CD4-positive, CD25-positive, alpha-beta regulatory T cell (primary cell): ENCODE results near the gene CPSF7. TPM values are rescaled to one million over a fixed set of nuclear protein-coding genes. Genes with fewer than 3 reads are reported as not detected.

Experiments used
- ATAC-seq, 2 donors: fragments of 150-1000 bp; cut with Tn5 transposase; one replicate each; pipeline ENCODE4 v1.10.0; 2021; ENCODE audit warnings: low read depth in 2 of 2, moderate number of reproducible peaks in 2 of 2, moderate library complexity in 1 of 2
- DNase-seq, 3 donors: peaks; one replicate each; pipeline versions ENCODE4 v3.0.0 to v3.0.0-alpha.2; 2012 to 2022; ENCODE audit warnings: mixed read lengths in 1 of 3
- H3K27ac ChIP-seq: one replicate; pipeline ENCODE4 v1.7.0; 2013; ENCODE audit warnings: mild to moderate bottlenecking, low read length; ENCODE audit not compliant: insufficient read depth, poor library complexity, severe bottlenecking
- H3K27me3 ChIP-seq: one replicate; pipeline ENCODE4 v1.7.0; 2013; ENCODE audit warnings: low read length; ENCODE audit not compliant: control insufficient read depth, insufficient read depth
- H3K36me3 ChIP-seq: one replicate; pipeline ENCODE4 v1.7.0; 2013; ENCODE audit warnings: mild to moderate bottlenecking, low read length, moderate library complexity; ENCODE audit not compliant: control insufficient read depth, insufficient read depth
- H3K4me1 ChIP-seq: 2 replicates; pipeline ENCODE4 v1.7.0; 2013; ENCODE audit warnings: mild to moderate bottlenecking, low read length; ENCODE audit not compliant: insufficient read depth, control insufficient read depth, poor library complexity, severe bottlenecking
- H3K4me3 ChIP-seq: one replicate; pipeline ENCODE4 v1.7.0; 2013; ENCODE audit warnings: low read depth, mild to moderate bottlenecking, low read length, moderate library complexity
- H3K9me3 ChIP-seq, 2 experiments: 1 replicate in 1 of 2; 2 replicates in 1 of 2; pipeline ENCODE4 v1.7.0; 2013; ENCODE audit warnings: low read length in 2 of 2, mild to moderate bottlenecking in 1 of 2, moderate library complexity in 1 of 2; ENCODE audit not compliant: control insufficient read depth in 2 of 2
- H3K27ac Mint-ChIP-seq, 3 donors: one replicate each; pipeline ENCODE4 v1.8.0; 2020 to 2022; ENCODE audit warnings: mild to moderate bottlenecking in 3 of 3, mixed read lengths in 3 of 3, moderate library complexity in 2 of 3
- H3K27me3 Mint-ChIP-seq: one replicate; pipeline ENCODE4 v1.8.0; 2022; ENCODE audit warnings: mild to moderate bottlenecking, mixed read lengths
- H3K36me3 Mint-ChIP-seq: one replicate; pipeline ENCODE4 v1.8.0; 2020; ENCODE audit warnings: mixed read lengths
- H3K4me1 Mint-ChIP-seq, 4 donors: one replicate each; pipeline ENCODE4 v1.8.0; 2020 to 2022; ENCODE audit warnings: mixed read lengths in 4 of 4, mild to moderate bottlenecking in 1 of 4
- H3K4me3 Mint-ChIP-seq, 4 donors: one replicate each; pipeline ENCODE4 v1.8.0; 2020 to 2022; ENCODE audit warnings: mild to moderate bottlenecking in 4 of 4, mixed read lengths in 4 of 4, moderate library complexity in 3 of 4
- H3K9me3 Mint-ChIP-seq, 7 donors: one replicate each; pipeline ENCODE4 v1.8.0; 2020 to 2022; ENCODE audit warnings: mixed read lengths in 7 of 7, mild to moderate bottlenecking in 3 of 7, moderate library complexity in 2 of 7
- polyA plus RNA-seq, 4 donors: library from polyadenylated mRNA; unstranded; fragments of 300-500 nt; fragmentation: Illumina TruSeq; gene quantifications; one replicate each; pipeline ENCODE4 v1.2.3, GENCODE V29; 2021
- total RNA-seq: library from RNA; stranded (reverse); gene quantifications from one replicate; pipeline ENCODE4 v1.2.3, GENCODE V29; 2022

Gene CPSF7
- total and polyA plus RNA-seq, 5 donors from 2014 or later, result 23.5 to 111 (median 26.0) TPM

DNA sequence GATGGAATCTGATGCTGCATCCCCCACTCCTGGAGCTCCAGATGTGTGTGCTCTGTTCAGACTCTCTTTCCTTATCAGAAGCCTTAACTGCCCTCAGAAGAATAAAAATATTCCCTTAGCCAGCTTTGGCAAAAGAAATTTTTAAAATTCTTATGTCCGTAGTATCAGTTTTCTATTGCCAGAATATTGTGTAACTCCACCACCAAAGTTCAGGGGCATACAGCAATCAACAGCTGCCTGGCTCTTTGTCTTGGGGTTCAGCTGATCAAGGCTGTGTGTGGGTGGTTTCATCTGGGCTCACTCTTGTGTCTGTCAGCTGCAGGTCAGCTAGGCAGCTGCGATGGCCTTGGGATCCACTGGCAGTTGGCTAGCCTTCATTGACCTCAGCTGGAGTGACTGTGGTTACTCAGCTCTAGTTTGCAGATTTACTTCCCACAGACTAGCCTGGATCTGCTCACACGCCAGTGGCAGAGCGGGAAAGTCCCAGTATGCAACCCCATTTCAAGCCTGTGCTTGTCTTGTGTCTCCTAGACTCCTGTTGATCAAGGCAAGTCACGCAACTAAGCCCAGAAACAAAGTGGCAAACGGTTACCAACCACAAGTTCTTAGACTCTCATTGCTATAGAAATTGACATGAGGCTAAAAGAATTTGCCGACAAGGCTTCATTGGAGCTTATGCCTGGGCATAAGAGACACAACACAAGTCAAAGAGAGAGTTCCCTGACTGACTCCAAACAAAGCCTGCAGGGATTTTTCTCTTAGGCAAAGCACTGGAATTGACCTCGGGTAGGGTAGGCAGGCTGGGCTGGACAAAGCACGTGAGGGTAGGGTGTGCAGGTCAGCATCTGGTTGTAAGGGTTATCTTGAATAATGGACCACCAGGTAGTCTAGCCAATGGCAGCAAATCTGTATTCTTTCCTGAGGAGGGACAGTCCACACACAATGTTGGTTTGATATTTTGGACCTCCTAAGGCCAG is 60.1 kb downstream of the CPSF7 start:
- Mint-ChIP-seq H3K9me3 (no peaks in the 10 kb centered on the region), H3K27me3 (no peaks in the 10 kb centered on the region), H3K4me3 (peak overlapping the region in 1 of 4 donors; percentile 32), H3K36me3 (peaks cover 27% of the 10 kb centered on the region), H3K27ac (peak overlapping the region in 1 of 3 donors; percentile 12), H3K4me1 (peaks cover 0 to 5% (median under 1%) of the 10 kb centered on the region in 4 donors)
- Histone ChIP-seq H3K36me3 (peaks cover 50% of the 10 kb centered on the region), H3K27ac (no peak overlapping the region), H3K4me1 (no peaks in the 10 kb centered on the region), H3K27me3 (no peaks in the 10 kb centered on the region), H3K4me3 (no peak overlapping the region), H3K9me3 (no peaks in the 10 kb centered on the region)
- no peak for DNase-seq
- ATAC-seq, result no peak

DNA sequence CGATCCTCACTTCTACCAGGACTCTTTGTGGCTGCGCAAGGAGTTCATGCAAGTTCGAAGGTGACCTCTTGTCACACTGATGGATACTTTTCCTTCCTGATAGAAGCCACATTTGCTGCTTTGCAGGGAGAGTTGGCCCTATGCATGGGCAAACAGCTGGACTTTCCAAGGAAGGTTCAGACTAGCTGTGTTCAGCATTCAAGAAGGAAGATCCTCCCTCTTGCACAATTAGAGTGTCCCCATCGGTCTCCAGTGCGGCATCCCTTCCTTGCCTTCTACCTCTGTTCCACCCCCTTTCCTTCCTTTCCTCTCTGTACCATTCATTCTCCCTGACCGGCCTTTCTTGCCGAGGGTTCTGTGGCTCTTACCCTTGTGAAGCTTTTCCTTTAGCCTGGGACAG is 61.1 kb downstream of the CPSF7 start:
- H3K27me3 ChIP-seq, result no peaks in the 10 kb centered on the region
- peaks cover 3% of the 10 kb centered on the region for H3K4me1 ChIP-seq
- Mint-ChIP-seq H3K27ac (peak overlapping the region in 2 of 3 donors; percentile 59 to 60), H3K27me3 (no peaks in the 10 kb centered on the region), H3K36me3 (peaks cover 27% of the 10 kb centered on the region), H3K9me3 (no peaks in the 10 kb centered on the region), H3K4me1 (peaks cover 2 to 10% (median 4%) of the 10 kb centered on the region in 4 donors), H3K4me3 (peak overlapping the region in 2 of 4 donors; percentile 10 to 79)
- H3K27ac ChIP-seq, result no peak overlapping the region
- H3K36me3 ChIP-seq, result peaks cover 59% of the 10 kb centered on the region
- DNase-seq (no peak), ATAC-seq (no peak)
- no peak overlapping the region for H3K4me3 ChIP-seq
- no peaks in the 10 kb centered on the region for H3K9me3 ChIP-seq

DNA sequence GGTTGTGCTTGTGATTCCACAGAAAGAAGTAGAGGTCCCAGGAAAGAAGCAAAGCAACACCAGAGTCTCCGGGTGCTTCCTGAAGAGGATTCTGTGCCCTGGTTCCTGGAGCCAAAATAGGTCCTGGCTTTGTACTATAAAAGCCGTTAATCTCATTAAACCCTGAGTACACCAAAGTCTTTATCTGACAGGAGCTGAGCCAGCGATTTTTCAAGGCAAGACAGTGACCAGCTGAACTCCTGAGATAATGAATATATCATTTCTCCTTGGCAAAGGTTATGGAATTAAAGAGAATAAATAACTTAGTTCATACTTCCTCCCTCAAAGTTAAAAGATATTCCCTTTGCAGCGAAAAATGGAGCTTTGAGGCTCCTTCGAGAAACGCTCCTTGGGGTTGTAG is 62.4 kb downstream of the CPSF7 start:
- Mint-ChIP-seq H3K27me3 (no peaks in the 10 kb centered on the region), H3K4me3 (no peak overlapping the region), H3K36me3 (peaks cover 31% of the 10 kb centered on the region), H3K9me3 (no peaks in the 10 kb centered on the region), H3K27ac (no peak overlapping the region), H3K4me1 (peaks cover 13 to 17% (median 16%) of the 10 kb centered on the region in 4 donors)
- Histone ChIP-seq H3K9me3 (no peaks in the 10 kb centered on the region), H3K36me3 (peaks cover 59% of the 10 kb centered on the region), H3K4me1 (peaks cover 13% of the 10 kb centered on the region), H3K4me3 (no peak overlapping the region), H3K27me3 (no peaks in the 10 kb centered on the region), H3K27ac (no peak overlapping the region)
- ATAC-seq, result no peak
- DNase-seq, result no peak

DNA sequence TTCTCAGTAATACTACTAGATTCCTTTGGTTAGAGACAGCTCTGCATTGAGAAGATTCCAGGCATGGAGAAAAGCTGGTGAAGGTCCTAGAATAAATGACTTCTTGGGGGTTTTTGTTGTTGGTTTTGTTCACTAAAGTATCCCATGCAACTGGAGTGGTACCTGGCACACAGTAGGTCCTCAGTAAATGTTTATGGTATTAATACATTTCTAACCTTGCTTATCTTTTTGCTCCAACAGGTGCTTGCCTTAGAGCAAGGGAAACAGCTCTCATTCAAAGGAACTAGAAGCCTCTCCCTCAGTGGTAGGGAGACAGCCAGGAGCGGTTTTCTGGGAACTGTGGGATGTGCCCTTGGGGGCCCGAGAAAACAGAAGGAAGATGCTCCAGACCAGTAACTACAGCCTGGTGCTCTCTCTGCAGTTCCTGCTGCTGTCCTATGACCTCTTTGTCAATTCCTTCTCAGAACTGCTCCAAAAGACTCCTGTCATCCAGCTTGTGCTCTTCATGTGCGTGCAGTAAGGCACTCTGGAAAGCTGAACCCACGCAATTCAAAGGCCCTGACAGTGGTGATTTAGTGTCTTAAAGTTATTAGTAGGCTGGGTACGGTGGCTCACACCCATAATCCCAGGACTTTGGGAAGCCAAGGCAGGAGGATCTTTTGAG is 65.6 kb downstream of the CPSF7 start:
- H3K4me1 Mint-ChIP-seq, result peaks cover 15 to 45% (median 33%) of the 10 kb centered on the region in 4 donors
- no peak overlapping the region for H3K4me3 ChIP-seq
- peak overlapping the region in 2 of 3 donors; percentile 74 to 100 for H3K27ac Mint-ChIP-seq
- no peaks in the 10 kb centered on the region for H3K27me3 Mint-ChIP-seq
- H3K9me3 ChIP-seq, result no peaks in the 10 kb centered on the region
- peak overlapping the region; percentile 86 to 99 (median 98) for H3K4me3 Mint-ChIP-seq
- DNase-seq (no peak), ATAC-seq (no peak)
- H3K36me3 ChIP-seq, result peaks cover 43% of the 10 kb centered on the region
- H3K27ac ChIP-seq, result no peak overlapping the region
- no peaks in the 10 kb centered on the region for H3K9me3 Mint-ChIP-seq
- peaks cover 23% of the 10 kb centered on the region for H3K36me3 Mint-ChIP-seq
- peaks cover 26% of the 10 kb centered on the region for H3K4me1 ChIP-seq
- no peaks in the 10 kb centered on the region for H3K27me3 ChIP-seq

DNA sequence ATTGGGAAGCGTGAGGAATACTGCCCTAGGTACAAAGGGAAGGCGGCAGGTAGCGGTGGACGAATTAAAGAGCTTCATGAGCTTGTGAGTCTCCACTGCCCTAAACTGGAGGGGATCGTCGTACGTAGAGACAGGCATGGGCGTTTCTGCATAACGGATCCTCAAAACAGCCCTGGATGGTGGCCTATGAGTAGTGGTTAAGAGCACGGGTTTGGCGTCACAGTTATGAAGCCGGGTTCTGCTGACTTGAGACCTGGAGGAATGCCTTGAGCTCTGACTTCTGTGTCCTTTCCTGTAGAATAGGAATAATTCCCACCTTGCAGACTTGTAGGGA is 67.3 kb downstream of the CPSF7 start:
- peaks cover 29% of the 10 kb centered on the region for H3K36me3 ChIP-seq
- H3K9me3 ChIP-seq, result no peaks in the 10 kb centered on the region
- H3K4me1 Mint-ChIP-seq, result peaks cover 15 to 46% (median 35%) of the 10 kb centered on the region in 4 donors
- no peaks in the 10 kb centered on the region for H3K27me3 Mint-ChIP-seq
- H3K9me3 Mint-ChIP-seq, result no peaks in the 10 kb centered on the region
- peak overlapping the region; percentile 98 to 100 (median 100) for H3K27ac Mint-ChIP-seq
- peak overlapping the region; percentile 98 for H3K27ac ChIP-seq
- ATAC-seq (peak; percentile 26 to 32), DNase-seq (peak; percentile 13 to 71 (median 61))
- H3K4me3 Mint-ChIP-seq, result peak overlapping the region; percentile 98 to 99 (median 98)
- peaks cover 12% of the 10 kb centered on the region for H3K36me3 Mint-ChIP-seq
- peaks cover 26% of the 10 kb centered on the region for H3K4me1 ChIP-seq
- peak overlapping the region; percentile 96 for H3K4me3 ChIP-seq
- no peaks in the 10 kb centered on the region for H3K27me3 ChIP-seq

DNA sequence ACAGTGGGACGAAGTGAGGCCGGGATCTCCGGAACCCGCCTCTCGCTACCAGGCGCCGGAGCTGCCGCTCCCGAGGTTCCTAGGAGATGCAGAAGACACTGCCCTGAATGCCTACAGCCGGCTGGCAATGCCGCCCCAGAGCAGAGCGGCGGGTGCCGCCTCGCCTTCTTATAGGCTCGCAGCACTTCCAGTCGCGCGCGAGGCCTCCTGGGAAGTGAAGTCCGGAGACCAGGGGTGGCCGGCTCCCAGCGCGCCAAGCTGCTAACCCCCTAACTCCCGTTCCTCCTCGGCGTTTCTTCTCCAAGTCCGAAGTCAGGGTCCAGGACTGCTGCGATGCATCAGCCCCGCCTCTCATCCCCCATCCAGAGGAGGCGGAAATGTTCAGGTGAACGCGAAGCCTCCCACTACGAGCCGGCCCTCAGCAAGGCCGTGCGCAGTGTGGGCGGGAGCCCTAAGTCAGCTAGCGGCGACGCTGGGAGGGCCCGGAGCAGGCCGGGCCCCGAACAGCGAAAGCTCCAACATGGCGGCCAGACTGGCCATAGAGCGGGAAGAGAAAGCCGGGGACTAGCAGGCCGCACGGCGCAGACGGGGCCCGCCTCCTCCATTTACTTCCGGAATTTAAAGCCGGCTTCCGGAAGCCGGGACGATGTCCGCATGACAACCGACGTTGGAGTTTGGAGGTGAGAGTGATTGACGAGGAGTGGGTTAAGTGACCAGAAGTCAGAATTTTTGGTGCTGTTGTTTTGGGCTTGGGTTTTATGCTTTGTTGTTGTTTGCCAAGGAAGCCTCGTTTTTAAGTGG is 67.8 kb downstream of the CPSF7 start, which contains the start of the genes CYB561A3 and TMEM138:
Gene CYB561A3, minus strand, starts transcription at position 142 of the 801 bp plus-strand sequence. CDS start 5,169 bp downstream, outside the sequence.
Gene TMEM138, plus strand, starts transcription at position 634 of the 801 bp plus-strand sequence. CDS start 2,017 bp downstream, outside the sequence.
- peaks cover 26% of the 10 kb centered on the region for H3K4me1 ChIP-seq
- Mint-ChIP-seq H3K4me3 (peak within 1 kb of the TSS; percentile 98 to 99 (median 98)), H3K27me3 (no peaks in the 10 kb centered on the region), H3K4me1 (peaks cover 15 to 49% (median 36%) of the 10 kb centered on the region in 4 donors), H3K36me3 (peaks cover 7% of the 10 kb centered on the region), H3K9me3 (no peaks in the 10 kb centered on the region), H3K27ac (peak within 1 kb of the TSS; percentile 98 to 100 (median 100))
- H3K27ac ChIP-seq, result peak within 1 kb of the TSS; percentile 98
- peak; percentile 88 to 90 for ATAC-seq
- H3K9me3 ChIP-seq, result no peaks in the 10 kb centered on the region
- H3K27me3 ChIP-seq, result no peaks in the 10 kb centered on the region
- H3K36me3 ChIP-seq, result peaks cover 23% of the 10 kb centered on the region
- peak within 1 kb of the TSS; percentile 96 for H3K4me3 ChIP-seq
- DNase-seq, result peak; percentile 83 to 96 (median 83)

DNA sequence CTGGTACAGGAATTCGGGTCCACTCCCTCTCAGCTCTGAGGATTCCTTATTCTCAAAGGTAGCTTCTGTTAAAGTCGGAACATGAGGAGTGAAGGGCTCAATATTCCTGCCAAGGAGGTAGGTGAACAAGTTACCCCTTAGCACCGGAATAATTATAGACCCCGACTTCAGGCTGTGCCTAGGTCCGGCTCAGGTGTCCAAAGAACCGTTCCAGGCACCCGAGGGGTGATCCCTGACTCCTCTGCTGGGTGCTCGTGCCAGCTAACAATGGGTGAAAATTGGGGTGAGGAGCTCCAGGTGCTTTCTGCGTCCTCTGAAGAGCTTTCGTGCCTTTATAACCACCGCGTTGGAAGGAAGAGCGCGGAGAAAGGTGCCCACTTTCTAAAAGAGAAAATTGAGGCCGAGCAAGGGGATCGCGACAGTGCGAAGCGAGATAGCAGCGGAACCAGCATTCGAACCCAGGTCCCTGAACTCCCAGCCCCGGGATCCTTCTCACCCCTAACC is 68.5 kb downstream of the CPSF7 start:
- ATAC-seq (no peak), DNase-seq (peak in 1 of 3 donors; percentile 8)
- H3K27ac ChIP-seq, result peak overlapping the region; percentile 98
- H3K4me3 ChIP-seq, result peak overlapping the region; percentile 96
- Mint-ChIP-seq H3K27me3 (no peaks in the 10 kb centered on the region), H3K4me3 (peak overlapping the region; percentile 98 to 99 (median 98)), H3K9me3 (no peaks in the 10 kb centered on the region), H3K4me1 (peaks cover 15 to 52% (median 40%) of the 10 kb centered on the region in 4 donors), H3K27ac (peak overlapping the region; percentile 98 to 100 (median 100)), H3K36me3 (peaks cover 7% of the 10 kb centered on the region)
- peaks cover 19% of the 10 kb centered on the region for H3K36me3 ChIP-seq
- no peaks in the 10 kb centered on the region for H3K27me3 ChIP-seq
- H3K9me3 ChIP-seq, result no peaks in the 10 kb centered on the region
- H3K4me1 ChIP-seq, result peaks cover 26% of the 10 kb centered on the region
